Measurements from ENCODE around the gene NAA38.
"Not testable (repeated sequence)": the region's sequence is repeated elsewhere in the genome, so short reads cannot be mapped to it uniquely, and the experiment has no call there.

The NAA38 gene

GRCh38 chr17:7882068-7882467, 24.7 kb upstream of the NAA38 start:
- DNase-seq (ENCODE audit: low read depth in 3 of 3): no peak

- no peak for DNase-seq (ENCODE audit: low read depth in 3 of 3)
Measured at GRCh38 chr17:7881276-7882054, 24.1 kb upstream of the NAA38 start.

GRCh38 chr17:7880076-7880868, 22.9 kb upstream of the NAA38 start:
- no peak for DNase-seq (ENCODE audit: low read depth in 3 of 3)

- no peak for DNase-seq (ENCODE audit: low read depth in 3 of 3)
Measured at GRCh38 chr17:7878234-7878633, 20.9 kb upstream of the NAA38 start.

GRCh38 chr17:7875804-7876370, 18.5 kb upstream of the NAA38 start:
- no peak for DNase-seq (ENCODE audit: low read depth in 3 of 3)

- no peak for DNase-seq (ENCODE audit: low read depth in 3 of 3)
Measured at GRCh38 chr17:7873051-7873450, 15.7 kb upstream of the NAA38 start.

- DNase-seq (ENCODE audit: low read depth in 3 of 3): no peak
Measured at GRCh38 chr17:7867881-7868329, 10.5 kb upstream of the NAA38 start.

- DNase-seq (ENCODE audit: low read depth in 3 of 3): no peak
Measured at GRCh38 chr17:7864995-7865650, 7.8 kb upstream of the NAA38 start.

- DNase-seq (ENCODE audit: low read depth in 3 of 3): not testable (repeated sequence)
Measured at GRCh38 chr17:7864384-7864783, 7.0 kb upstream of the NAA38 start.

GRCh38 chr17:7862692-7863437, 5.5 kb upstream of the NAA38 start:
- DNase-seq (ENCODE audit: low read depth in 3 of 3): no peak

- no peak for DNase-seq (ENCODE audit: low read depth in 3 of 3)
Measured at GRCh38 chr17:7859028-7859427, 1.7 kb upstream of the NAA38 start.

GRCh38 chr17:7858522-7858810, 1.1 kb upstream of the NAA38 start:
- no peak for DNase-seq (ENCODE audit: low read depth in 3 of 3)

- DNase-seq (ENCODE audit: low read depth in 3 of 3): peak; percentile 77 to 82 (median 77)
Measured at GRCh38 chr17:7857713-7858521, 558 bp upstream of the NAA38 start, which contains the start of gene CYB5D1. CYB5D1 (plus strand) TSS chr17:7858003; CDS start chr17:7858135, 132 bp downstream.

- DNase-seq (ENCODE audit: low read depth in 3 of 3): no peak
Measured at GRCh38 chr17:7856011-7856810, 1.1 kb downstream of the NAA38 start.

- DNase-seq (ENCODE audit: low read depth in 3 of 3): no peak
Measured at GRCh38 chr17:7855660-7856010, 1.7 kb downstream of the NAA38 start.

GRCh38 chr17:7854851-7855659, 2.3 kb downstream of the NAA38 start, which contains the start of gene TMEM88:
TMEM88 (plus strand) TSS chr17:7855066; CDS start chr17:7855075, 9 bp downstream.
- DNase-seq (ENCODE audit: low read depth in 3 of 3): no peak

GRCh38 chr17:7854078-7854777, 3.1 kb downstream of the NAA38 start:
- no peak for DNase-seq (ENCODE audit: low read depth in 3 of 3)

- no peak for DNase-seq (ENCODE audit: low read depth in 3 of 3)
Measured at GRCh38 chr17:7853691-7854038, 3.7 kb downstream of the NAA38 start.

Measured in stimulated activated CD4-positive, alpha-beta T cell treated with anti-CD3 and anti-CD28 coated beads, TNF-alpha, amount 100 ng/mL, for 48 hours (primary cell).